ENCODE results near the gene UBASH3B.

Gene UBASH3B

GRCh38 chr11:122832721-122833470 lies 177.4 kb downstream of the UBASH3B start:
- TF ChIP-seq GATA2 (IDR thresholded peaks at IDR 0.05; ENCODE audit: low read depth, low read length) (no peak), GATA3 (IDR thresholded peaks at IDR 0.05; ENCODE audit: low read depth, low read length) (no peak)

DNA sequence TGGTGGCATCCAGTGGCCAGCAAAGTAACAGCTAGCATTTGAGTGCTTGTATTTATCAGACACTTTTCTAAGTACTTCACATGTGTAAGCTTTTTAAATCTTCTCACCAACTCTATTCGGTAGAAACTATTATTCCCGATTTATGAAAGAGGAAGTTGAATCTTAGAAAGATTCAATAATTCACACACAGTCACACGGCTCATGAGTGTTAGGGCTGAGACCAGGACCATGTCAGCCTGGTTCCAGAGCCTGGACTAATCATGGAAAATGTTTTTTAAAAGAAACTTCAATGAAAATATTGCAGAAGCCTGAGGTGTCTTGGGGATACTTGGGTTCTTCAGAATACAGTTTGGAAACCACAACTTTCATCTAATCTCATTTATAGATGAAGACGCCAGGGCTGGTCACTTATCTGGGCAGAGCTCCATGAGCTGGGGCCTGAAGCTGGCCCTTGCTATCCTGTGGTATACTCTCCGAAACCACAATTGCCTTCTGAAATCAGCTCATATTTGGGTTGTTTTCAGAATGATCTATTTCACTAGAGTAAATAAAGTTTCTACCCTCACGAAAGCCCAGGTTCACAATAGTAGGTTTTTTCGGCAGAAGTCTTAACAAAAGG lies 178.4 kb downstream of the UBASH3B start:
- TF ChIP-seq GATA3 (IDR thresholded peaks at IDR 0.05; ENCODE audit: low read depth, low read length) (no peak), GATA2 (IDR thresholded peaks at IDR 0.05; ENCODE audit: low read depth, low read length) (no peak)

- no peak for TF ChIP-seq GATA3 (IDR thresholded peaks at IDR 0.05; ENCODE audit: low read depth, low read length)
- TF ChIP-seq GATA2 (IDR thresholded peaks at IDR 0.05; ENCODE audit: low read depth, low read length) = no peak
Observed at GRCh38 chr11:122836916-122837315, 181.4 kb downstream of the UBASH3B start.

DNA sequence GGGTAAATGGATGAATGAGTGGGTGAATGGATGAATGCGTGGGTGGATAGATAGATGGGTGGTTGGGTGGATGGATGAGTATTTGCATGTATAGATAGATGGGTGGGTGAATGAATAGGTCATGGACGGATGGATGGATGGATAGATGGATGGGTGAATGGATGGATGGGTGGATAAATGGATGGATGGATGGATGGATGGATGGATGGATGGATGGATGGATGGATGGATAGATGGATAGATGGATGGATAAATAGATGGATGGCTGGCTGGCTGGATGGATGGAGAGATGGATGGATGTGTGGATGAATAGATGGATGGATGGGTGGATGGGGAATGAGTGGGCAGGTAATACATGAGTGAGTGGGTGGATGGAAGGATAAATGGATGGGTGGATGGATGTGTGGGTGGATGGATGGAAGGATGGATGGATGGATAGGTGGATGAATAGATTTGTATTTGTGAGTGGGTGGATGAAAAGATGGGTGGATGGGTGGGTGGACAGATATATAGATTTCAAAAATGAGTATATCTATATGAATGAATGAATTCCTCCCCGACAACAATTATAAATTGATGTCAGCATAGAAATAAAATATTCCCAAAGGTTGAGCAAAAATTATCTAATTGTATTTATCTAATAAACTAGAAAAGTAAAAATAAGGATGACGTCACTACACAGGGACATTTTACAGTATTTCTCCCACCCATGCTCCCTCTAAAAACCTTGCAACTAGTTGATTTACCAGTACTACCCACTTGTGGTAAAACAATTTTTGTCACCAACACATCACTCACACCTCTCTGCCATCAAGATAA lies 182.2 kb downstream of the UBASH3B start:
- TF ChIP-seq GATA3 (IDR thresholded peaks at IDR 0.05; ENCODE audit: low read depth, low read length) = no peak

- TF ChIP-seq GATA3 (IDR thresholded peaks at IDR 0.05; ENCODE audit: low read depth, low read length) (no peak), GATA2 (IDR thresholded peaks at IDR 0.05; ENCODE audit: low read depth, low read length) (no peak)
Observed at GRCh38 chr11:122843281-122844141, 188.0 kb downstream of the UBASH3B start.

- TF ChIP-seq GATA3 (IDR thresholded peaks at IDR 0.05; ENCODE audit: low read depth, low read length) (no peak), GATA2 (IDR thresholded peaks at IDR 0.05; ENCODE audit: low read depth, low read length) (no peak)
Observed at GRCh38 chr11:122847466-122847865, 191.9 kb downstream of the UBASH3B start.

GRCh38 chr11:122848186-122848585 lies 192.7 kb downstream of the UBASH3B start:
- no peak for TF ChIP-seq GATA3 (IDR thresholded peaks at IDR 0.05; ENCODE audit: low read depth, low read length)
- TF ChIP-seq GATA2 (IDR thresholded peaks at IDR 0.05; ENCODE audit: low read depth, low read length) = no peak

- no peak for TF ChIP-seq GATA3 (IDR thresholded peaks at IDR 0.05; ENCODE audit: low read depth, low read length)
- no peak for TF ChIP-seq GATA2 (IDR thresholded peaks at IDR 0.05; ENCODE audit: low read depth, low read length)
Observed at GRCh38 chr11:122850076-122850631, 194.6 kb downstream of the UBASH3B start.

GRCh38 chr11:122851366-122851966 lies 195.9 kb downstream of the UBASH3B start:
- TF ChIP-seq GATA2 (IDR thresholded peaks at IDR 0.05; ENCODE audit: low read depth, low read length) (no peak), GATA3 (IDR thresholded peaks at IDR 0.05; ENCODE audit: low read depth, low read length) (no peak)

DNA sequence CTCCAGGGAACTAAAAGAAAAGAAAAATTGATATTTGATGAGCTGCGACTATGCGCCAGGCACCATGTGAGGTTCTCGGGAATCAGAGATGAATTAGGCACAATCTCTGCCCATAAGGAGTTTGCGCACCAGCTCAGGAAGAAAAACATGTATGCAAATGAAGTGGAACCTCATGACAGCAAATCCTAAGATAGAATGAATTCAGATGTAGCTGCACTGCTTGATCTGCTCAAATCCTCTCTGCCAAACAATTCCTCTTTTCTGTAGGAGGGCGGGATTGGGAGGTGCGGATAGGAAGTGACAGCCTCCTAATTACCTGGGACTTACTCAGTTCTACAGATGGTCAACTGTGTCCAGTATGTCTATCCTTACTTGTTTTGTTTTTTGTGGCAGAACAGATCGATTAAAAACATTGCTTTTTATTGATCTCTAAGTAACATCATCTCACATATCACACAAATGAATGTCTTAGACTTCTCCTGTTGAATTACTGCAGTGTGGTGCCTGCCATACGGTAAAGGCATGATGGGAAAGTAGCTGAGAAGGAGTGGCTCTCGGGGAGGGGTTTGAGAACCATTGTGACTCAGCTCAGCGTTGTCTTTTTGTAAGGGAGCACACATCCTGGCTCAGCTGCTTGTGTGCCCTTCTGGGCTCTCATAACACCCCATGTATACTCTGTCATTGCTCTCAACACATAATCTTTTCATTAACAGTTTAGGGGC lies 196.7 kb downstream of the UBASH3B start:
- TF ChIP-seq GATA3 (IDR thresholded peaks at IDR 0.05; ENCODE audit: low read depth, low read length) (no peak), GATA2 (IDR thresholded peaks at IDR 0.05; ENCODE audit: low read depth, low read length) (no peak)

DNA sequence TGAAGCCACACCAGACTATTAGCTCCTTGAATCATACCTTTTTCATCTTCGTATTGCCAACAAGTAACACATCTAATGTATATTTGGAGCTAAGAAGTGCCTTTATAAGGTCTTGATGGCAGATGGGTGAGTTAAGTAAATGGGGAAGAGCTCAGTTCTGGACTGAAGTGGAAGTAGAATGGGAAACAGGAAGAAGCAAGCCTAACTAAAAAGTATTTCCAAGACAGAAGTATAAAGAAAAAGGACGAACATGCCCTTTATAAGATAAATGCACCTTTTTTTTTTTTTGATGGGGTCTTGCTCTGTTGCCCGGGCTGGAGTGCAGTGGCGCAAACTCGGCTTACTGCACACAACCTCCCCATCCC lies 197.3 kb downstream of the UBASH3B start:
- TF ChIP-seq GATA2 (IDR thresholded peaks at IDR 0.05; ENCODE audit: low read depth, low read length) (no peak), GATA3 (IDR thresholded peaks at IDR 0.05; ENCODE audit: low read depth, low read length) (no peak)

DNA sequence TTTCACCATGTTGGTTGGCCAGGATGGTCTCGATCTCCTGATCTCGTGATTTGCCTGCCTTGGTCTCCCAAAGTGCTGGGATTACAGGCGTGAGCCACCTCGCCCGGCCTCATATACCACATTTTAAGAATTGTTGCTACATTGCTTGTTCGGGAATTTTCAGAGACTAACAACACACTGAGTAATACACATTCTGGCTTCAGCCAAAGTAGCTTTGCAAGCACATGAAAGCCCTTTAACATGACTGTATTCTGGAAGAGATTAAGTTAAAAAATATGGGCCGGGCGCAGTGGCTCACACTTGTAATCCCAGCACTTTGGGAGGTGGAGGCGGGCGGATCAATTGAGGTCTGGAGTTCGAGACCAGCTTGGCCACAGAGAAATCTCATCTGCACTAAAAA lies 197.7 kb downstream of the UBASH3B start:
- TF ChIP-seq GATA3 (IDR thresholded peaks at IDR 0.05; ENCODE audit: low read depth, low read length) = no peak
- no peak for TF ChIP-seq GATA2 (IDR thresholded peaks at IDR 0.05; ENCODE audit: low read depth, low read length)
